HEK293T (cell line): ENCODE data around the gene MMAA.
A peak's percentile ranks its signal among the peaks of the same experiment; 100 is the strongest.

Source experiments
- CTCF ChIA-PET: fragments of 350-600 bp; formaldehyde crosslinking; extraction: SDS; loops from one replicate; lab custom pipeline; 2021; ENCODE audit warnings: antibody characterized with exemption, inconsistent platforms; lab: Yijun Ruan, JAX
- POLR2A ChIA-PET: fragments of 350-600 bp; formaldehyde crosslinking; extraction: SDS; loops from one replicate; lab custom pipeline; 2020; ENCODE audit warnings: antibody characterized with exemption, inconsistent platforms; lab: Yijun Ruan, JAX
- DNase-seq: peaks from one replicate; pipeline ENCODE4 v3.0.0; 2012; ENCODE audit warnings: mixed read lengths; ENCODE audit errors: extremely low spot score
- ARNT ChIP-seq: fragments of 450-650 bp; IDR thresholded peaks from 2 replicates; pipeline ENCODE4 v1.6.1; 2017; ENCODE audit warnings: mild to moderate bottlenecking
- BHLHE40 ChIP-seq: fragments of 450-650 bp; IDR thresholded peaks from 2 replicates; pipeline ENCODE4 v1.6.1; 2016; ENCODE audit warnings: mild to moderate bottlenecking, moderate library complexity, borderline replicate concordance
- CTBP1 ChIP-seq: fragments of 450-650 bp; IDR thresholded peaks from 2 replicates; pipeline ENCODE4 v1.6.1; 2016; ENCODE audit warnings: borderline replicate concordance
- ELF4 ChIP-seq: fragments of 450-650 bp; IDR thresholded peaks from 2 replicates; pipeline ENCODE4 v1.6.1; 2017; ENCODE audit warnings: antibody characterized with exemption
- FOXA1 ChIP-seq: fragments of 450-650 bp; IDR thresholded peaks from 2 replicates; pipeline ENCODE4 v1.6.1; 2016; ENCODE audit warnings: mild to moderate bottlenecking
- FOXK2 ChIP-seq: fragments of 450-650 bp; IDR thresholded peaks from 2 replicates; pipeline ENCODE4 v1.6.1; 2016; ENCODE audit warnings: mild to moderate bottlenecking
- FOXM1 ChIP-seq: fragments of 450-650 bp; IDR thresholded peaks from 2 replicates; pipeline ENCODE4 v1.6.1; 2017; ENCODE audit warnings: mild to moderate bottlenecking, borderline replicate concordance
- HDGF ChIP-seq: fragments of 450-650 bp; IDR thresholded peaks from 2 replicates; pipeline ENCODE4 v1.6.1; 2017; ENCODE audit warnings: antibody characterized with exemption, borderline replicate concordance
- L3MBTL2 ChIP-seq: fragments of 450-650 bp; conservative IDR thresholded peaks from 2 replicates; pipeline ENCODE4 v1.6.1; 2016; ENCODE audit warnings: mild to moderate bottlenecking
- LEF1 ChIP-seq: fragments of 450-650 bp; IDR thresholded peaks from 2 replicates; pipeline ENCODE4 v1.6.1; 2017; ENCODE audit warnings: mild to moderate bottlenecking, borderline replicate concordance
- NFRKB ChIP-seq: fragments of 450-650 bp; IDR thresholded peaks from 2 replicates; pipeline ENCODE4 v1.6.1; 2016; ENCODE audit warnings: mild to moderate bottlenecking, moderate library complexity
- SP1 ChIP-seq: fragments of 450-650 bp; IDR thresholded peaks from 2 replicates; pipeline ENCODE4 v1.6.1; 2017
- SUZ12 ChIP-seq: fragments of 450-650 bp; IDR thresholded peaks from 2 replicates; pipeline ENCODE4 v1.6.1; 2016; ENCODE audit warnings: mild to moderate bottlenecking
- TARDBP ChIP-seq: fragments of 450-650 bp; IDR thresholded peaks from 2 replicates; pipeline ENCODE4 v1.6.1; 2016
- ZNF384 ChIP-seq: fragments of 450-650 bp; IDR thresholded peaks from 2 replicates; pipeline ENCODE4 v1.6.1; 2016
- TF ChIP-seq, protein P1 (sequence below): fragments of 450-650 bp; IDR thresholded peaks from 2 replicates; pipeline ENCODE4 v1.6.1; 2016

MMAA gene

DNA sequence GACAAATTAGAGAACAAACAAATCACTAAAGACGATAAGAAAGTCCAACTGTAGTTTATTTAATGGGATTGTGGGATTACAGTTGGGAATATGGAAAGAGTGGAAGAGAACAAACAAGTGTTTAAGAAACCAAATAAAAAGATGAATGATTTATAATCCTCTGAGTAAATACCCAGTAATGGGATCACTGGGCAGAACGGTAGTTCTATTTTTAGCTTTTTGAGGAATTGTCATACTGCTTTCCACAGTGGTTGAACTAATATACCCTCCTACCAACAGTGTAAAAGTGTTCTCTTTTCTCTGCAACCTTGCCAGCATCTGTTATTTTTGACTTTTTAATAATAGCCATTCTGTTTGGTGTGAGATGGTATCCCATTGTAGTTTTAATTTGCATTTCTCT, 75.7 kb downstream of the MMAA start:
- TF ChIP-seq LEF1 (no peak), BHLHE40 (no peak), FOXA1 (peak; percentile 30; the same call in 1 of the 2 replicates), HDGF (no peak)
- TF ChIP-seq, protein P1, sequence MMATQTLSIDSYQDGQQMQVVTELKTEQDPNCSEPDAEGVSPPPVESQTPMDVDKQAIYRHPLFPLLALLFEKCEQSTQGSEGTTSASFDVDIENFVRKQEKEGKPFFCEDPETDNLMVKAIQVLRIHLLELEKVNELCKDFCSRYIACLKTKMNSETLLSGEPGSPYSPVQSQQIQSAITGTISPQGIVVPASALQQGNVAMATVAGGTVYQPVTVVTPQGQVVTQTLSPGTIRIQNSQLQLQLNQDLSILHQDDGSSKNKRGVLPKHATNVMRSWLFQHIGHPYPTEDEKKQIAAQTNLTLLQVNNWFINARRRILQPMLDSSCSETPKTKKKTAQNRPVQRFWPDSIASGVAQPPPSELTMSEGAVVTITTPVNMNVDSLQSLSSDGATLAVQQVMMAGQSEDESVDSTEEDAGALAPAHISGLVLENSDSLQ, result 0 out of 2 replicates have a peak, but pooled peaks have one; percentile 24
- no peak for DNase-seq
- CTCF ChIA-PET, result interaction anchor here (0.6 kb wide), 1 partner anchor 1173 kb away, joined by 3 read pairs; no protein-coding TSS in a partner anchor
- POLR2A ChIA-PET, result no interaction called here

DNA sequence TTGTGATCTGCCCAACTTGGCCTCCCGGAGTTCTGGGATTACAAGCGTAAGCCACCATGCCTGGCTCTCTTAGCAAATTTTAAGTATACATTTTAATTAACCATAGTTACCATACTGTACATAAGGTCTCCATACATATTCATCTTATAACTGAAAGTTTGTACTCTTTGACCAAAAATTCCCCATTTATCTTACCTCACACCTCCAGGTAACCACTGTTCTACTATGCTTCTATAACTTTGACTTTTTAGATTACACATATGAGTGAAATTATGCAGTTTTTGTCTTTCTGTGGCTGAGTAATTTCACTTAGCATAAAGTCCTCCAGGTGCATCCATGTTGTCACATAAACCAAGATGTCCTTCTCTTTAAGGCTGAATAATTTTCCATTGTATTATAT, 78.1 kb downstream of the MMAA start:
- CTCF ChIA-PET, result interaction anchor here (0.6 kb wide), 1 partner anchor 122 kb away, joined by 3 read pairs; no protein-coding TSS in a partner anchor
- TF ChIP-seq ARNT (no peak), L3MBTL2 (no peak), SP1 (no peak), FOXA1 (no peak), LEF1 (no peak), FOXK2 (no peak), BHLHE40 (no peak), TARDBP (no peak)
- no peak for DNase-seq
- POLR2A ChIA-PET, result no interaction called here

DNA sequence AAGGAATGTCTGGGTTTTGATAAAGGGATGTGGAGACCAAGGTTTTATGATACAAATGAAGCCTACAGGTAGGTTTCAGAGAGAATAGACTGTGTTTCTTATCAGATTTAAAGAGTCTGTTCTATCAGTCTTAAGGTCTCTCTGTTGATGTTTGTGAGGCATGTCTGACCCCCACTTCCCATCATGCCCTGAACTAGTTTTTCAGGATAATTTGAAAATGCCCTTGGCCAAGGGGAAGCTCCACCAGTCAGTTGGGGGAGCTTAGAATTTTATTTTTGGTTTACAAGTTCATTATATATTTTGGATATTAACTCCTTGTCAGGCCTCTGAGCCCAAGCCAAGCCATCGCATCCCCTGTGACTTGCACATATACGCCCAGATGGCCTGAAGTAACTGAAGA, 79.3 kb downstream of the MMAA start:
- POLR2A ChIA-PET, result no interaction called here
- CTCF ChIA-PET, result no interaction called here
- no peak for DNase-seq
- TF ChIP-seq FOXM1, result no peak
- no peak for TF ChIP-seq SUZ12
- TF ChIP-seq TARDBP, result no peak
- TF ChIP-seq, protein P1, result no peak
- TF ChIP-seq FOXK2, result no peak
- no peak for TF ChIP-seq ELF4
- TF ChIP-seq CTBP1, result no peak
- no peak for TF ChIP-seq FOXA1
- no peak for TF ChIP-seq LEF1
- no peak for TF ChIP-seq NFRKB

DNA sequence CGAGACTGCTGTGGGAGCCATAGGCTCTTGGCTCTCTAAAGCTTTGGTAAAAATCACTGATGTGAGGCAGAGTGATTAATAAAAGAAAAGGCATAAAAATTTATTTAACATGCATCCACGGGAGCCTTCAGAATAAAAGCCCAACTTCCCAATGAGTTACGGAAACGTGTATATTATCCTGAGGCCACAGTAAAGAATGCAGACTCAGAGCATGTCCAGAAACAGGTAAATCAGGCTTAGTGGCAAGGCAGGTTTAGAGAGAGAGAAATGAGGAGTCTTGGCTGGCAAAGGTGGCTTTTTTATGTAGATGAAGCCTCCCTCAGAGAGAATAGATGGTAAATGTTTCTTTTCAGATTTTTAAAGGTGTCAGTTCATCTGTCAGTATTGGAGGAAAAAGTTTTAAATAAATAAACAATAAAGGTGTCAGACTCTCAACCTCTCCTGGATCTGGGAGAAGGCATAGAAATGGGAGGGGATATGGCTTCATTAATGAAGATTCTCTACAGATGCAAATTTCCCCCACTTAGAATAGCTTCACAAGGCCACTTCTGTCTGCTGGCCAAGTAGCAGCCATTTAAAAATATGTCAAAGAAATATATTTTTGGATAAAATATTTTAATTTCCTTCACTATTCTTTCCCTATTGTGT, 84.8 kb downstream of the MMAA start:
- no peak for TF ChIP-seq FOXA1
- TF ChIP-seq LEF1, result no peak
- TF ChIP-seq NFRKB, result no peak
- no peak for TF ChIP-seq ARNT
- no peak for TF ChIP-seq FOXM1
- no peak for TF ChIP-seq SUZ12
- TF ChIP-seq ZNF384, result no peak
- no peak for TF ChIP-seq L3MBTL2
- no peak for TF ChIP-seq SP1
- TF ChIP-seq TARDBP, result no peak
- no peak for TF ChIP-seq HDGF
- TF ChIP-seq, protein P1, result no peak
- no peak for TF ChIP-seq BHLHE40
- TF ChIP-seq ELF4, result no peak
- no peak for TF ChIP-seq CTBP1
- no peak for TF ChIP-seq FOXK2
- CTCF ChIA-PET, result no interaction called here
- POLR2A ChIA-PET, result interaction anchor here (2.0 kb wide), 1 partner anchor 29 kb away, joined by 5 read pairs; no protein-coding TSS in a partner anchor
- DNase-seq, result no peak

DNA sequence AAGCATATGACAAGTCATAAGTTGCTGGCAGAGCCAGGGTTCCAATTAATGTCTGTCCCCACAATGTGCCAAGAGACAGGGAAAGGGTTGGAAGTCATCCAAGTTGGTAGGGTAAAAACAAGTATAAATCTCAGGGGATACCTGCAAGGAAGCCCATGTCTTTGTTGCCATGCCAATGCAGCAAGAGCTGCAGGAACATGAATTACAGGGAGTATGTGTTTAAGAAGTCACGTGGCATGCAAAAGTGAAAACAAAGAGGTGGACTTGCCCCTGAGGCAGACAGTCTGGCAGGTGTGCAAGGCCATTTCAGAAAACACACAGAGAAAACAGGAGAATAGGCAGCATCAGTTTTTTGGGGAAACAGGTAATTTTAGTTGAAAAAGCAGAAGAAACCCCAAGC, 90.2 kb downstream of the MMAA start:
- TF ChIP-seq NFRKB (no peak), SP1 (no peak), ELF4 (no peak), FOXA1 (no peak), SUZ12 (no peak), L3MBTL2 (no peak), CTBP1 (no peak), FOXM1 (no peak)
- TF ChIP-seq, protein P1, result no peak
- no peak for DNase-seq
- ChIA-PET POLR2A (no interaction called here), CTCF (no interaction called here)
